GM21381 (cell line): Measurements from ENCODE around the gene ADGRG6.

Experiments
- ATAC-seq: cut with Tn5 transposase; IDR thresholded peaks from one replicate; pipeline ENCODE4 v1.9.1; 2021; ENCODE audit warnings: mild to moderate bottlenecking, moderate library complexity; ENCODE audit not compliant: unreplicated experiment

ADGRG6 gene

GRCh38 chr6:142373268-142374090 is 71.7 kb downstream of the ADGRG6 start:
- no peak for ATAC-seq

GRCh38 chr6:142374091-142374770 is 72.4 kb downstream of the ADGRG6 start:
- ATAC-seq = no peak

DNA sequence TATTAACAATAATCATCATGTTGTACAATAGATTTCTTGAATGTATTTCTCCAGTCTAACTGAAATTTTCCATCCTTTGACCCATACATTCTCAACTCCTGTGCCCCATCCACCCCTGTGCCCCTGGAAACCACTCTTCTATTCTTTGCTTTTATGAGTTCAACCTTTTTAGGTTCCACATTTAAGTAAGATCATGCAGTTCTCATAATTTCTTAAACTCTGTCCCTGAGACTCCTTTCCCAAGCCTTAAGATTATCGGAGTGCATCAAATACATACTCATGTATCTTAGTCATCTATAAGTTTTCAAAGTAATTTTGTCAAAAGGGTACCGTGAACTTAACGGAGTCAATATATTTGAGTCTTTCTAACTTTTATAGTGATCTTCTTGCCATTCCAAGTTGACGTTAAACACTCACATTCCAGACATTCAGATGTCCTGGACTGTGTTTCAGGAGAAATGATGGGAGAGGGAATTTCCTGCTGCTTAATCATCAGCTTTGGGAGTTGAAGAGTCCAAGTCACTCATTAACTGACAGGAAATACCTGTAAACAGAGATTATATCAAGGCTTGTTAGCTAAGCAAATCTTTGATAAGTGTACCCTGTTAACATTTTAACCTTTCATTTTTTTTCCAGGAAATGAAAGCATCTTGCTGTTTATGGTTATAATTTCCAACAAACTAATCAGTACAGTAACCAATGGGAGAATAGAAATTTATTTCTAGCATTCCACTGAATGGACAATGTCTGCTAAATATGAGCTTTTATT is 73.3 kb downstream of the ADGRG6 start:
- no peak for ATAC-seq

DNA sequence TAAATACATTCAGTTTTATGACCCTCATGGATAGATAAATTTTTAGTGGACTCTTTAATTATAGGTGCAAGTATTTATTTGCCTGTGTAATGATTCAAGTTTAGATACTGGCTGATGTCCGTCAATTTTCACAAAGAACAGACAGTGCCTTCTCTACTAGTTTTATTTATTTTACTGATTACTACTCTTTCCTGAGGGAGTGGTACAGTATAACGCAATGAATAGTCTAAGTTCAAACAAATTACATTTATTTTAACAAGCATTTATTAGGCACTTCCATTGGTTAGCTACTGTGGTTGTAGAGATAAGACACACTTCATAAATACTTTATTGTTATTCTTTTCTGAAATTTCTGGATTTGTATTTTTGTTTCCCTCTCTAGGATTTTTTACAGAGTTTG is 74.3 kb downstream of the ADGRG6 start:
- no peak for ATAC-seq

GRCh38 chr6:142376800-142377496 is 75.1 kb downstream of the ADGRG6 start:
- no peak for ATAC-seq

DNA sequence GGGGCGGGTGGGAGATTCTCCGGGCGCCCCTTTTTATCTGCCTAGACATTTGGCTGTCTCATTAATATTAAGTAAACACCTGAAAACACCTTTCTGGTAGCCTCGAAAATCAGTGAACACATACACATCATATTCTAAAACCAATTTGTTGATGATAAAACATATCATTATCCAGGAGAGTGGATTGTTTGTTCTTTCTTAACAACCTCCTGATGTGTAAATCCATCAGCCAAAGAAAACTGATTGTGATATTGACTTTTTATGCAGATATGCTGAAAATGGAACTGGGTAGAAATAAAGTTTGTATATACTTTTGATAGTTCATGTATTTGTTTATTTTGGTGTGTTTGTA is 75.7 kb downstream of the ADGRG6 start:
- ATAC-seq = no peak

DNA sequence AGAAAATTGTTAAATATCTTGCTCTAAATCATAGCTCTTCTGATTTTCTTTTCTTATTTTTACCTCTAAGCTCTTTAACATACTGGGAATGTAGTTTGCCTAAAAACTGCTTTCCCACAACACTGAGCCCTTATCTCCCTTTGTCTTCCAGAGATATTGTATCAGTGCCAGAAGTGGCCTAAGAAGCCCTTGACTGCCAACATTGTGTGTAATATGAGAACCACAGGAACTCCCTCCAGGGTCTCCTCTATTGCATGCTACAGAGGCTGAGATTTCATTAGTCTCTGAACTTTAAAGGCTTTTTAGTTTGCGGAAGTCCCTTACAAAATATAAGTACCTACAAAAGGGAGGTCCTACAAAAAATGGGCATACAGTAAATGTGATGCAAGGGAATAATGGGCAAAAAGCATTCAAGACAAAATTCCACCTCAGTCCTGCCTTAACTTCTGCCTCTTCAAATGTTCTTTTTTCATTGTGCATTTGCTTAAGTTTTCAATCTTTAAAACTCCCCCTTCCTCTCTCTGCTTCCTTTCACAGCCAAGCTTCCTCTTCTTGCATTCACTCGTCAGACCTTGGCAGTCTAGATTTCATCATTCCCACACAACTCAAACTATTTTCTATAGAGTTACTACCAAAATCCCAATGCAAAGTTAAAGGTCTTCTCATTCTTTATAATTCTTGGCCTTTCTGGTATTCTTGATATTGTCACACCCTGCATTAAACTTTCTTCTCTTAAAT is 76.5 kb downstream of the ADGRG6 start:
- ATAC-seq = no peak

- no peak for ATAC-seq
Observed at GRCh38 chr6:142380626-142381025, 78.8 kb downstream of the ADGRG6 start.

GRCh38 chr6:142381181-142381580 is 79.4 kb downstream of the ADGRG6 start:
- ATAC-seq = no peak

DNA sequence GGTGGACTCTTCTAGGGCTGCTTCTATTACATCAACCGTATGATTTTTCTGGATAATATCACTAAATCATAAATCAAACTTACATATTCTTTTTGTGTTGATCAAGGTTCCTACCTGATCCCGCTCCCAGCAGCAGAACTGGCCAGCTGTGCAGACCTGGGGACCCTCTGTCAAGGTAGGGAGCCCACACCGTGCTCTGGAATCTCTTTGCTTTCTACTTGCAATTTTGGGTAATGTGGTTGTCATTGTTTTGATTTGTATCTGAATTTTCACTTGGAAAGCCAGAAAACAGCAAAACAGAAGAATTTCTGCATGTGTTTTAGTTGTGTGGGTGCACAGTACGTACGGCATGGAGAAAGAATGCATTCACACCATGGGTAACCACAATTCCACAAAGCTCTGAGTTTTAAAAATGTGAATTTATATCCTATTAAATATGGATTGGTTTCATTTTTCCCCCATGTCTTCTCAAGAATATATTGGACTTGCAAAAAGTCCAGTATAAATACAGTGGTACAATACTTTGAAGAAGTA is 80.1 kb downstream of the ADGRG6 start:
- ATAC-seq = no peak

DNA sequence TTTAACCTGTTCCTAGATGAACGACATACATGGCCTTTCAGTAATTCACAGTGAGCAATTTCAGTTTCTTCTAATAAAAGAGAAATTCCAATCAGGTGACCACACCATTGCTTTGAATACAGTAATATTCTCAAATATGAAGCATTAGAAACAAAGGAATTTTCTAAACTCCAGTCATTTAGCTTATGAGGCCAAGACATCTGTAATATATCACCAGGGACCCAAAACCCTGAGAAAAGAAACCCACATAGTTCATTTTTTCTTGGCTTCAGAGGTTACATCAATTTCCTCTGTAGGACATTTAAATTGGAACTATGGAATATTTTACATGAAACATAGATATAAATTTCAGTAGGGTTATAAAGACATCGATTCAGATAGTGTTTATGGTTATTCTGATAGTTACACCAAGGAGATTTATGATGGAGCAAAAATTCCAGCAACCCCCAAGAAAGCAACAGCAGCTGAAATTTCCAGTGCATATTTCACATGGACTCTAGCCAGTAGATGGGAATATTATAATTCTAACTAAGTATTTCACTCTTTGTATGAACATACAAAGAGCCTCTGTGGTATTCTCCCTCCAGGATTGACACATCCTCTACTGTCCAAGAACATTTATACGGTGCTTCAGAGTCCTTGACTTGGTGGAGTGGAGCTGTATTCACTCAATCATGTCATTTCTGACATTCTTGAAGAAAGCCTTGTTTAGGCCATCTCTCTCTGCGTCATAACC is 82.9 kb downstream of the ADGRG6 start:
- ATAC-seq = no peak

DNA sequence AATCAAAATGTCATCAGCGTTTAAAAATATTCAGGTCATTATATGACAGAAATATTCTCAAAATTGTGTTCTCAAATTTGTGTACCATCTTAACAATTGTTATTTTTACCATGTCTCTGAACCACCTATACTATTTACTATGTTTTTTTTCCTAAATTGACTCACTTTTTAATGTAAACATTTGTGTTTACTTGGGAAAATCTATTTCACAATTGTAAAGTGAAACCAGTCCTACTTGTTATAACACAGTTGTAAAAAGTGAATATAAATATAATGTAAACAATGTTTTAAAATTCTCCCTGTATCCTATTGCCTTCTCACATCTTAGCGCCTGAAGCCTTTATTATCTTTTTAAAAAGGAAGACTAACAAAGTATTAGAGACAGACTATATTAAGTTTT is 83.5 kb downstream of the ADGRG6 start:
- no peak for ATAC-seq

DNA sequence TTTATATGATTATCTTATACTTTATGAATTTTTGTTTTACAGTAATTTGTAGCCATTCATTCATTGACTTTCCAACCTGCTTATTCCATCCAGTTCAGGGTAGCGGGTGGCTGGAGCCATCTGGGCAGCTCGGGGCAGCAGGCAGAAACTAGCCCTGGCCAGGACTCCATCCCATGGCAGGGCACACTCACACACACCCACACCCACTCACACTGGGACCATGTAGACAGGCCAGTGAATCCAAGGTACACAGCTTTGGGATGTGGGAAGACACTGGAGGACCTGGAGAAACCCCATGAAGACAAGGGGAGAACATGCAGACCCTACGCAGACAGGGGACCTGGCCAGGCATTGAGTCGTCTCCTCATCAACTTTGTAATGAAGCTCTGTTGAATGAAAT is 84.8 kb downstream of the ADGRG6 start:
- no peak for ATAC-seq

GRCh38 chr6:142387997-142388815 is 86.4 kb downstream of the ADGRG6 start:
- ATAC-seq = no peak

DNA sequence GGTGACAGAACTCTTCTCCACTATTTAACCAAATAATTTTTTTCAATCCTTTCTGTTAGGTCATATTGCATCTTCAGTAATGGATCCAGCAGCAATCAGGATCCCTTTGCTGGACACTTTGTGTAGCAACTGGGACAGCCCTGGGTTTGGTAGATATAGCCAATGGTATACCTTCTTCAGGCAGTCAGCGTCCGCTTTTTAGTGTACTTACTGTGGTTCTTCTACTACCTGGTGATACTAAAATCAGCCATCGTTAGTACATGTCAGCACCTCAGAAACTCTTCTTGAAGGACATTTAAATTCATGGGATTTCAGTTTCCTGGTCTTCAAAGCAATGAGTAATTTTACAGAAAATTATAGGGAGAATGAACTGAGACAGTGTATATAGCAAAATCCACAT is 93.5 kb downstream of the ADGRG6 start:
- ATAC-seq = peak; percentile 12

DNA sequence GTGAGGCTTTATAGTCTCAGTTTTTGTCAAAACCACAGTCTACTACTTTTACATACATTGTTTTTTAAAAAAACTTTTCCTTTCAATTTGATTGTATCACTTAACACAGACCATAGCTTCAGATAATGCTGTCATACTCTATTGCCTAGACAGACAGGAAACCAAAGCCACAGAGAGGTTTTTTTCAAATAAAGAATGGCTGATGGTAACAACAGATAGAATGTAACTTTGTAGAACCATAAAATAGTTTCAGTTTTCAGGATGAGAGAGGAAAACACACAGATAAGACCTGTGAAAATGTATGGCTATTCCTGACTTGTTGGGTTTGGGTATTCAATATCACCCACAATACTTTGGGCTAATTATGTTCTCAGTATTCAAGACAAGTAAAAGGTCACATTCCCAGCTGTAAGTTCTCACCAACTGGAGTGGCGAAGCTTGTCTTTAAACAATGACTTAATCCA is 94.0 kb downstream of the ADGRG6 start:
- ATAC-seq = peak; percentile 97

- ATAC-seq = no peak
Observed at GRCh38 chr6:142398353-142398752, 96.5 kb downstream of the ADGRG6 start.

DNA sequence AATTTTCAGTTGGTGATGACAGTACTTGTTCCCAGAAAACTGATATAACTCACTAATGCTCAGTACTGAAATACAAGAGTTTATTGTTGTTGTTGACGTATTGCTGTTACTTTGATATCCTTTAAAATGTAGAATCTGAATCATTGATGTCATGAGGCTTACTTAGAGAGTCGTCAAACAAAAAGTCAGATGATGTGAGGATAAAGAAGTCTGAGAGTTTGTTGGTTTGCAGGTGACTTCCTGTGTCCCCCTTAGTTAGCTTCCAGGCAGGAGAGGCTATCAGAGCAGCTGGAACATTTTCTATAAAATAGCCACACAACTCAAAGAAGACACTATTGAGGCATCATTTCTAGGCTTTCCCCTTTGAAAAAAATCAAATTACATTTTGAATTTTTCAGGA is 97.9 kb downstream of the ADGRG6 start:
- no peak for ATAC-seq

GRCh38 chr6:142400495-142400894 is 98.7 kb downstream of the ADGRG6 start:
- ATAC-seq = no peak
